ENCODE measurements around the gene MPHOSPH8.
"Not testable (repeated sequence)": the region's sequence is repeated elsewhere in the genome, so short reads cannot be mapped to it uniquely, and the experiment has no call there.

The MPHOSPH8 gene

DNA sequence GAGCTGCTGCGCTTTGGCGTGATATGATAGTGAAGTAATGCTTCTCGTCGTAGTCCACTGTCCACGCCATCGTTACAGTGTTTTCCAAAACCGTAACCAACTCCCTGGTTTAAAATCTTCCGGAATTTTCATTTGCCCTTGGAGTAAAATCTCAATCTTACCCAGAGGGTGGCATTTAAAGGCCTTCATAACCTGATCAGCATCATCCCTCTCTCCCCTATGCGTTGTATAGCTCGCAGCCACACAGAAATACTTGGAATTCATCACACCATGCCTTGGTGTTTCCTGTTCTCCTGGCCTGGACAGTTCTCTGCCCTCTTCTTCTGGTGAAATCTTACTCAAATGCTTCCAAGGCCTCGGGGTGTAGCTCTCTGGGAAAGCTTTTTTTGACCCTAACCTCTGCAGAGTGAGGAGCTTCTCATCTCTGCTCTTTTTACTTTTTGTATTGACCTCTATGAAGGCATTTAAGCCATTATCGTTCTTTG lies 839 bp downstream of the MPHOSPH8 start:
- no peak for DNase-seq (ENCODE audit: low read depth)

DNA sequence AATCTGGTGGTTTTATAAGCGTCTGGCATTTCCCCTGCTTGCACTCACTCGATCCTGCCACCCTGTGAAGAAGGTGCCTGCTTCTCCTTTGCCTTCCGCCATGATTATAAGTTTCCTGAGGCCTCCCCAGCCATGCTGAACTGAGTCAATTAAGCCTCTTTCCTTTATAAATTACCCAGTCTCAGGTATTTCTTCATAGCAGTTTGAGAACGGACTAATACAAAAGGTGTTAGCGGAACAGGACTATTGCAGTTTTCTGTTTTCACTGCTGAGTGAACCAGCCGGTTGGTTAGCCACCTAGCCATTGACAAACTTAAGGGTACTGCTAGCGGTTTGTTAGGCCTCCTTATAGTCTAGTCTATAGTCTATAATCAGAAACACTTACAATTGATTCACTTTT lies 2.5 kb downstream of the MPHOSPH8 start:
- DNase-seq (ENCODE audit: low read depth), result not testable (repeated sequence)

DNA sequence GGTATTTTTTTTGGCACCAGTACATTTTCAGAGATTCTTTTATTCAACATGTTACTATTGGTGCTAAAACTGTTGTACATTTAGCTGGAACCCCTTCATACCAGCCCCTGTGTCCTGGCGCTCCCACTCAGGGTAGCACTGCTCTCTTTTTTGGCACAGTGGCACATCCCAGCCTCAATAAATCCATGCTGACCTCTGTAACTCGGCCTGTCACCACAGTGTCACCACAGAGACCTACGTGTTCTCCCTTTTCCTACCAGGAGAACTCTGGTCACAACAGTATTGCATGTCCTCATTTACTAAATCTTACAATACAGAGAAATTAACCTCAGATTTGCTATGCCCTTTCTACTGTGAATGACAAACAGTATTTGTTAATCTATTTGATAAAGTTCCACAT lies 10.2 kb downstream of the MPHOSPH8 start:
- no peak for DNase-seq (ENCODE audit: low read depth)

DNA sequence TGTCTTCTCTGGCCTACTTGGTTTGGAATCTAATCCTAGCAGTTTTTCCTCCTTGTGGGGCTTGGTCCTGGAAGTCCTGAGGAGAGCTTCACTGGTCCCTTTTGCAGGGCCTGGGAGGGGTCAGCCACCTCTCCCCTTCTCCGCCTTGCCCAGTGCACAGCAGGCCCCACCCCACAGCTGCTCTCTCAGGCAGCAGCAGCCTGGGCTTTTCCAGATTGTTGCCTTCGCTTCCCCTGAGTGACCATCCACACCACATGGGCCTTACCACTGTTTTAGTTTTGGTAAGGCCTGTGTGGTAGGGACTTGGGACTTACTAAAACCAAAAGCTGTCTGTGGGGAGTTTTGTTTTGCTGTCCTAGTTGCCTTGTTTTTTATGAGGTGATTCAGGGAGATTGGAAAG lies 11.5 kb downstream of the MPHOSPH8 start:
- no peak for DNase-seq (ENCODE audit: low read depth)

DNA sequence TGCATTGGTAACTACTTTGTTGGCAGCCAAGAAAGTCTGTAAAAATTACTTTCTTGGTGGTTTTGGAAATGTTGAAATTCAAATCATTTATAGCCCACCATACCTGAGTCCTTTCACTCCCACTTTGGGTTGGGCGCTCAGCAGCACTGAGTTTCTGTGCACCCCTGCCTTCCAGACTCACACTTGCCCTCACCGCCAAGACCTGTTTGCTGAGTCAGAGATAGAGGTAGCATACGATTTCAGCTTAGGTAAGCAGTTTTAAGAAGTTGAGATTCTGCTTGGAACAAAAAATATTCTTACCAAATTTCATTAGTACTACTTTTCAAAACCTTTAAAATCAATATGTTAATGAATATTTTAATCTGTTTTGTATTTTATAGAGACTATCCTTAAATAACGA lies 12.6 kb downstream of the MPHOSPH8 start:
- DNase-seq (ENCODE audit: low read depth), result no peak

DNA sequence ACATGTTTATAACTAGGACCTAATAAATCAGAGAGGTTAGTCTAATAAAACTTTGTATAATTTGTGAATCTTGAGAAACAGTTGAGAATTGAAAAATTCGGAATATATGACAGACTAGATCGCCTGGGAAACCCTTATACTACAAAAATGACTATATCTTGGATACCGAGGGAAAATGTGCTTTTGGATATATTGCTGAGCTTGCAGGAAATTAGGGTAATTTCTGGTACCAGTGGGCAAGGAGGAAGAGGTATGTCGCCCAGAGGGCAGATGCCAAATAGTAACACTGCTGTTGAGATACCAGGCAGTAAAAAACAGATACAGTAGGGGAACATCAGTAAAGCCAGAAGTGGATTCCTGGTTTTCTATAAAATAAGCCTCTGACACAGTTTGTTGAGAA lies 17.3 kb downstream of the MPHOSPH8 start:
- no peak for DNase-seq (ENCODE audit: low read depth)

DNA sequence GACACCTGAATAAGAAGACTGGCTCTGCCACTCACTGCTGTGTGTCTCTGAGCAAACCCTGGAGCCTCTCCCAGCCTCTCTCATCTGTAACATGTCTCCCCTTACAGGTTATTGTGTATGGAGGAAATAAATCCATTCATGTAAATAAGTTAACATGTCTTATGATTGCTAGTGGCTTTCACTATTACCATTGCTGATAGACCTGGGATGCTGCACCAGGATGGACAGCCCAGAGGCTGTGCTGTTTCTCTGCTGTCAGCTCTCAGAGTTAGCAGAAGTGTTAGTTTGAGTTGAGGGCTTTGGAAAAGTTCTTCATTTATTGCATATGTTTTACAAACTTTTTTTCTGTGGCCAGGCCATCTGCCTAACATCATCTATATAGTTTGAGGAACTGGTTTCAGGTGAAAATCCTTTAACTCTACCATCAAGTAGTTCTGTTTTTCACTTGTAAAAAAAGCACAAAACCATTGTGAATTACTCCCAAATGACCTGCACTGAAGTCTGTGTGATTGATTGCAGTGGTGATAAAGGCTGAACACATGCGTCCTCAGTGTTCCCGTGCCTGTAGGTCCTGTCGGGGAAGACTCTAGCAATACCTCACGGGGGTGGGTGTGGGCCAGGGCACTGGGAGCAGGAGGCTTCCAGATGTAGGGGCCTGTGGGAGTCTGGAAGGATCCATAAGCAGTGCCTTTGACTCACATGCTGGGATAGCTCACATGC lies 24.6 kb downstream of the MPHOSPH8 start:
- no peak for DNase-seq (ENCODE audit: low read depth)

DNA sequence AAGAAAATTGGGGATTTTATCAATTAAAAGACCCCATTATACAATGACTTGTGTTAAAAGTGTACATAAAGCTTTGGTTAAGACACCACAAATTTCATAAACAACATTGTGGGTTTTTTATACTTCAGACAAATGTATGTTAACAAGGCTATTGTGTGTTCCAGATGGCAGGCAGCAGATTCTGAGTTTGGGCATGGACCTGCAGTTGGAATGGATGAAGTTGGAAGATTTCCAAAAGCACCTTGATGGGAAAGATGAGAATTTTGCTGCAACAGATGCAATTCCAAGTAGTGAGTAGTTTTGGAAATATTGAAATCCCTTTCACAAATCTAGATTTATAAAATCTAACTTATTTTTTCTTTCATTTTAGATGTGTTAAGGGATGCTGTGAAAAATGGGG lies 25.4 kb downstream of the MPHOSPH8 start:
- DNase-seq (ENCODE audit: low read depth), result no peak

DNA sequence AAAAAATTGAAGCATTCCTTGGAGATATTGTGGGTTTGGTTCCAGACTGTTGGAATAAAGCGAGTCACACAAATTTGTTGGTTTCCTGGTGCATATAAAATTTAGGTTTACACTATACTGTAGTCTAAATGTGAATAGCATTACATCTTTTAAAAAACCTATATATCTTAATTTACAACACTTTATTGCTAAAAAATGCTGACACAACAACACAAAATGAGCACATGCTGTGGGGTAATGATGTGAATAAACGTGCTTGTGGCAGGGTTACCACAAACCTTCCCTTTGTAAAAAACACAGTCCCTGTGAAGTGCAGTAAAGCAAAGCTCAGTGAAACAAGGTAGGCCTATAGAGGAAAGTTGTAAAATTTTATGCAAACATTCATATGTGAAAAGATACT lies 27.7 kb downstream of the MPHOSPH8 start:
- no peak for DNase-seq (ENCODE audit: low read depth)

DNA sequence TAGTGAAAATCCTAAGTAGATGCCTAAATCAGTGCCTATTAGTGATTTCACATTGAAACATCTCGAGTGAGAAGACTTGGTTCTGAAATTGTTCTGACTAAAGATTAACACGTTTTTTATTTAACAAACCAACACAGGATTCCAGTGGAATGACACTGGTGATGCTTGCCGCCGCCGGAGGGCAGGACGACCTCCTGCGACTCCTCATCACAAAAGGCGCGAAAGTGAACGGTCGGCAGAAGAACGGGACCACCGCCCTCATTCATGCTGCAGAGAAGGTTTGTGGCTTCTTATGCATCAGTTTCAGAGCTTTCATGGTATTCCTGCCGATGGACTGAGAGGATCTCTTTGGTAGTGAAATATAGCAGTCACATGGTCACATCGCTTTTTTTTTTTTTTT lies 28.1 kb downstream of the MPHOSPH8 start:
- no peak for DNase-seq (ENCODE audit: low read depth)

DNA sequence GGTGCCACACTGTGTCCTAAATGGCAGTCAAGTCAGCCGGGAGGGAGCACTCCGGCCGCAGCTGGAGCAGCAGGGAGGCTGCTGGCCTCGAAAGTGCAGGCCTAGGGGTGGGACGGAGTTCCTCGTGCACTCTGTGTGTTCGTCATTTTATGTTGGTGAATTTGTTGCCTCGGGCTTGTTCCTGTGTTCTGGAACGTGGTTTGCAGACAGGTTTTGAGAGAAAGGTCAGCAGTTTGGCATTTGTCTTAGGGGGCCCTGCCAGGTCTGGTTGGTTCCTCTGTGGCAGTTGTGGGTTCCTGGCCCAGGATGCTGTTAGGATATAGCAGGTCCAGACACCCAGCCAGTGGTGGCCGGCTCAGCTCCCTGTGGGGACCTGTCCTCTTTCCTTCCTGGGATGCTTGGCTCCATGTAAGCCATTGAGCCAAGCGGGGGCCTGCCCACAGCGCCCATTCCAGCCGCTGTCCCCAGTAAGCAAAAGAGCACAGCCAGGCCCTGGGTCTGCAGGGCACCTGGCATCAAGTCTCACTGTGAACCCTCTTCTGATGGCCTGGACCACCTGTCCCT lies 30.0 kb downstream of the MPHOSPH8 start:
- DNase-seq (ENCODE audit: low read depth), result no peak

DNA sequence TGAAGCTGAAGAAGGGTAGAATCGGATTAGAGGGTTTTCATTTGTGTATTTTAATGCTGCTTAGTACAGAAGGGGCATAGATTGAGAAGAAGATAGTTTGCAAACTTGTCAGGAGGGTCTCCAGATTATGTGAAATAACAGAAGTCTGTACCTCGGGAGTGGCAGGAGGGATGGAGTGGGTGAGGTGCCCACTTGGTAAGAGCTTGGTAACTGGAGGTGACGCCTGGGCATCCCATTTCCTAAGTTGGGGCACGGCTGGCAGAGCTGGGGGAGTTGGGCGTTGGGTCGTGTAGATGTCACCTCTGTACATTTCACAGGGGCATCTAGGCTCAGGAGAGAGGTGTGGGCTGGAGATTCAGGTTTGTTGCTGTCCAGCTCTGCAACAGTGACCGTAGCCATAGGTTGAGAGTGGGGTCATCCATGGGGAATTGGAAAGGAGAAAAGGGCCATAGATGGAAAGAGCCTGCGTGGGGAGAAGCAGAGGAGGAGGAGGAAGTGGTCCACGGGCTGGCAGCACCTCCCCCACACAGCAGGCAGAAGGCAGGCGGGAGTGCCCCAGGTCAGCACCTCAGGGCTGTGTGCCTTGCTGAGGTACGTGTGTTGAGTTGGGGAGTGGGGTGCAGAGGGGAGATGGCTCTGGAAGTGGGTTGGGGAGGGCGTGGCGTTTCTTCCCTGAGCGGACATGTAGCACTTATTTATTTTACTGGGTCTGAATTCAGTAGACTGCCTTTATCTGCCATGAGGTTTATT lies 31.2 kb downstream of the MPHOSPH8 start:
- no peak for DNase-seq (ENCODE audit: low read depth)

DNA sequence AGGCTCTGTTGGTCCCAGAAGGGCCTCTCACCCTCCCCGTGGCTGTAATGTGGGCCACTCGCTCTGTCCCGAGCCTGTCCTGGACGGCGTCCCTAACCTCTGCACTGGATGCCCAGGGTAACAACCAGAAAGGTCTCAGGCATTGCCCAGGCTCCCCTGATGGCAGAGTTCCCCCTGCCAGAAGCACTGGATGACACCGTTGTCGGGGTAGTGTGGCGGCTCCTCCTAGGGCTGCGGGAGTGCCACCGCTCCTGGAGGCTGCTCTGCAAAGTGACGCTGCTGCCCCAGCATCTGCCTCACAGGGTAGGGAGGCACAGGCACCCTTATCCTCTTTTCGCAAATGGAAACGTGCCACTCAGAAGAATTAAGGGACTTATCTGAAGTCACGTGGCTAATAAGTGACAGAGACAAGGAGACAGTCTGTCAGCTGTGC lies 32.0 kb downstream of the MPHOSPH8 start:
- no peak for DNase-seq (ENCODE audit: low read depth)

DNA sequence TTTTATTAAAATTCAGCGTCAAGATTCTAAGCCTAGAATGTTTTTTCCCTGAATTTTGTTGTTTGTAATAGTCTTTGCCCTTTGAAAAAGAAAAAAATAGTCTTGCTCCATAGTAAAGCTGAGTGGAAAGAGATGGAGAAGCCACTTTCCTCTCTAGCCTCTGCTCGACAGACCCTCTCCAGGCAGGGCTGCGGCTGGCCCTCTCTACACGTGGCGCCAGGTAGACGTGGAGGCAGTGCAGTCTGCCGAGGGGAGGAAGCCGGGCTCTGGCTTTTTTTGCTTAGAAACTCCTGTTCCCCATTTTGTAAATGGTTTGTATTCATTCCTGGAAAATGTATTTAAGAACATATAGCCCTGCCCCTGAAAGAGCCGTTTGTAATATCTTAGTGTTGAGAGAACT lies 35.3 kb downstream of the MPHOSPH8 start:
- DNase-seq (ENCODE audit: low read depth), result no peak

DNA sequence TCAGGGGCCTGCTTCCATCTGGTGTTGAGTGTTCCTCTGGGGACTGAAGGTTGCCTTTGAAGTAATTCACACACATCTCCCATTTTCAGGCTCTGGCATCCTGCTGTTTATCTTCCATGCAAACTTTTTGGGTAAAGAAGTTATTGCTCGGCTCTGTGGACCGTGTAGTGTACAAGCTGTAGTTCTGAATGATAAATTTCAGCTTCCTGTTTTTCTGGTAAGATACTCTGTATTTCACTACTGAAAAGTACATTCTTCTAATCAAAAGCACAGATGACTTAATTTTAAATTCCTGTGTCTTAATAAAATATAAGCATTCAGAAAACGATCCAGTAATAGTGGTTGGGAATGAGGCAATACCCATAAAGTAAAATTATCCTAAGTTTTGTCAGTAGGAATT lies 36.7 kb downstream of the MPHOSPH8 start:
- no peak for DNase-seq (ENCODE audit: low read depth)

DNA sequence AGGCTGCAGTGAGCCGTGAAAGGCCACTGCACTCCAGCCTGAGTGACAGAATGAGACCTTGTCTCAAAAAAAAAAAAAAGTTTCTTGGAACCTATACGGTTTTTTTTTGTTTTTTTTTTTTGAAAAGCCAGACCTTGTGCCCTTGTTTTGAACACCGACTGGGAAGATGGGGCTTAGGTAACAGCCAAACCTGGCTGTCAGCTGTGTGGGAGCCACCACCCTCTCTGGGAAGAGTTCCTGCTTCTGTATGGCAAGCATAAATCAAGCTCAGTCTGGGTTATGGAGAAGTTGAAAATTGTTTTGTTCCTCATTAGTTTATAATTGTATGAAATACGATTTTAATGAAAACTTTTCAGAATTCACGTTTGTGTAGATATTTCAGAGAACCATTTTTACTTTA lies 39.5 kb downstream of the MPHOSPH8 start:
- DNase-seq (ENCODE audit: low read depth), result no peak

DNA sequence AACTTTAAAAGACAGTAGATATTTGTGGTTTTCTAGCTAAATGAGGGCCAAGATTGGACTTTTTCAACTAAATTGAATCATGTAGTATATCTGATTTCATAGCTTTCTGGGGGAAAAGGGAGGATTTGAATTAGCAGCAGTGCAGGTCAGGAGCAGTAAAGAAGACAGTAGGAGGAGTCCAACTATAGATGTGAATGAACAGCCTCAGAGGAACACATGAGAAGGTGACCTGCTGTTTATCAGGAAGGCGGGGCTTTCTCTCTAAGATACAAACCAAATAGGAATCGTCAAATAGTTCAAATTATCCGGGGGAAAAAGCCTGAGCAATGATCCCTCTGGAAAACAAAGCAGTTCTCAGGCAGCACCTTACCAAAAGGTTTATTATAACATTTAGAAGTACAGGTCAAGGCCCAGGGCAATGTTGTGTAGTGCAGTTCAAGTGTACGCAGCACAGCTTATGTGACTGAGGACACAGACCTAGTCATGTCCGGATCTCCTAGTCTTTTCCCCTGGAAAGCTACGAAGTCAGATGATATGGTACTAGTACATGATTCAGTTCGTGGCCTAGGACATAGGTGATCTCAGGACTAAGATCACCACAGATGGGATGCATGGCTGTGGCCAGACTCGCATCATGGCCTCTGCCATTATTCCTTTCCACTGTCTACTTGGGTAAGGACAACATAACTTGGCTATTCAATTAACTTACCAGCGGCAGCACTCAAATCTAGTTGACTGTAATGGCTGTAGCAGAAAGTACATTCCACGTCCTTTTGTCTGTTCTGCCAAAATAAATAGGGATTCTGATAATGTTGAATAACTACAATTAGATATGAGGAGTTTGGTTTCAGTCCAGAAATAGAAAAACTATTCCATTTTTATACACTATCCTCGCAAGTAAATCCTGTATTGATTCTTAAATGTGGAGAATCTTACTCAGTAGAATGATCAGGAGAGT lies 40.3 kb downstream of the MPHOSPH8 start:
- DNase-seq (ENCODE audit: low read depth), result no peak

DNA sequence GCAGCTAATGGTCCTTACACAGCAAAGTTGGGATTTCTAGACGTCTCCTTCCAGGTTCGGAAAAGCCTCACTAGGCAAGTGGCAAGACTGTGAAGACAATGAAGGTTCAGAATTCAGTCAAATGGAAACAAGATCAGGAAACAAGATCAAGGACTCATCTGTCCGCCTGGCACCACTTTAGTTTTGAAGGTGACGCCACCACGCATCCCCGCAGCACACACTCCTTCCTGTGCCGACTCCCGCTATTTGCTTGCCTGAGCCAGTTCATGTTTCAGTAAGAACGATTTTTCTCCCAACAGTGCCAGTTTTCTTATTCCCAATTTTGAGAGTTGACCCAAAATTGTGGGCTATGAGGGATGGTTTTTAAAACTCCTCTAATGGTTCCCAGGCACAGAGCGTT lies 41.4 kb downstream of the MPHOSPH8 start:
- DNase-seq (ENCODE audit: low read depth), result no peak

DNA sequence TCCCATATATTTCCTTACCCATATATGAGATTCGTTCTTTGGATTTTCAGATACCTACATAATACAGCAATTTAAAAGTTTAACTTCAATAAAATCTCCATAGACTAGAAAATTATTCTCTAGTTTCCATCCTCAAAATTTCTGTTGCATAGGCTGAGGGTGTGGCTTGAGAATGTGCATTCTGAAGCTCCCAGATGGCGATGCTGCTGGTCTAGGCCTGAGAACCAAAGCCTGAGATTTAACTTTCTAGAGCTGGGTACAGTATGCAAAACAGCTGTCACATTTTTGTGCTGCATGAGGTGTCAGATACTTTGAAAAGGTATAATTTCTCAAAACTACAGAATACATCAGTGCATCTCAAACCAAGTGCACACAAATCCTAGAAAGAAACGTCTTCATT lies 42.7 kb downstream of the MPHOSPH8 start:
- DNase-seq (ENCODE audit: low read depth), result no peak

DNA sequence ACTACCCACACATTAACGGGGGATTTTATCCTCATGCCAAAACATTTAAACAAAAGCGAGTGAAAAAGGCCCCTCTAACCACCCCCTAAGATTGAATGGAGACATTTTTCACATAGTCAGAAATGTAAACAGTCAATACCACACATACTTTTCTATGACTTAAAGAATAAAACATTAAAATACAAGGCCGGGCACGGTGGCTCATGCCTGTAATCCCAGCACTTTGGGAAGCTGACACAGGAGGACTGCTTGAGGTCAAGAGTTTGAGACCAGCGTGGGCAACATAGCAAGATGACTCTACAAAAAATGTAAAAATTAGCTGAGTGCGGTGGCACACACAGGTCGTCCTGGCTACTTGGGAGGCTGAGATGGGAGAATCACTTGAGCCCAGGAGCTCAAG lies 47.3 kb downstream of the MPHOSPH8 start:
- DNase-seq (ENCODE audit: low read depth), result no peak

DNA sequence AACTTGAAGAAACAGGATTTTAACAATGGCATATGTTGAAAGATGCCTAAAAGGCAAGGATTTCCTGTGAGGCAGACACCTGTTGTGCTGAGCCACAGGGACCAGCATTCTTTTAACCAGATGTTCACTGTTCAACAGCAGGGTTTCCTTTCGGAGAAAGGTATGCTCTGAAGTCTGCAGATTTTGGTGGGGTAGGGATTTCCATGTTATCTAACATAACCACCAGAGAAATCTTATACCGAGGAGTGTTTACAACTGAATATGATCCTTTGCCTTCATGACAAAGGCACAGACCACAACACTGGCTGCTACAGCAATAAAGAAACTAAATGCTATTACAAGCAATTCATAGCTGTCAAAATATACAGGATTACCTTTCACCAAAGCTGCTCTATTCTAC lies 48.1 kb downstream of the MPHOSPH8 start:
- no peak for DNase-seq (ENCODE audit: low read depth)

DNA sequence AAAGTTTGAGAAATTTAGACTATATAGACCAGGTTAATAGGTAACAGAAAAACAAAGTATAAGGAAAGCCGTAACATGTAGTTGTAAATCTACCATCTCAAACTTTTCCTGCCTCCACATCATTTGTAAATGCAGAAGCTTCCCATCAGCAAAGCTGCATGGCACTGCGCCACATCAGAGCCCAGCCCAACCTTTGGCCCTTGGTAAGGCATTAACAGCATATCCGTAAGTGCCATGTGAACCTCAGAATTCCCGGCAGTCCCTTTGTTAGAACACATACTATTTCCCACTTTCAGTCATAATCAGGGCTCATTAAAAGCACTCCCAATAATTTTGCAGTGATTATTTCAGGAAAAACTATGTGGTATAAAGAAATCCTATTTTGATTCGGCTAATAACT lies 51.6 kb downstream of the MPHOSPH8 start:
- no peak for DNase-seq (ENCODE audit: low read depth)
